ENCODE data around the gene PASK. TPM values are rescaled to one million over a fixed set of nuclear protein-coding genes. Genes with fewer than 3 reads are reported as not detected.

PASK gene
- total and polyA plus RNA-seq, 12 donors, result 0.72 to 8.9 (median 3.6) TPM

DNA sequence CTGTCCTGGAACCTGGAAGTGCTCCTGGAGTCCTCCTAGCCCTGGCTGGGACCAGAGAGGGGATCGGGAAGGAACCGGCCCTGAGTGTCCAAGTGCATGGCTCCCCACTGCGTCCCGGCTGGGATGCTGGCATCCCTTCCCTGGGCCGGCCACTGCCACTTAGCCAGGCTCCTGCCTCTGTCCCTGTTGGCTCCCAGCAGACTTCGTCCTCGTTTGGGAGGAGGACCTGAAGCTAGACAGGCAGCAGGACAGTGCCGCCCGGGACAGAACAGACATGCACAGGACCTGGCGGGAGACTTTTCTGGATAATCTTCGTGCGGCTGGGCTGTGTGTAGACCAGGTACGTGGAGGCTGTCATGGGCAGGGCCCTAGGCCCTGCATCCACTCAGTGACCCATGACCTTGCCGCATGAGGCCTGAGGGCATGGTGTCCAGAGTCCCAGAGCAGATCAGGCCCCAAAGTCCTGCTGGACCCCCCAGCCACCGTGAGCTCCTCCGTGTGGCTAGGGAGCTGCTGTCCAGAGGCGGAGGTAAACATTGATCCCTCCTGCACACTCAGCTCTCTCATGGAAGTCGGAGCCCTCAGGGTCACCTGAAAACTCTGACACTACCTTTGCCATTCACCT lies 46.3 kb upstream of the PASK start:
- Histone ChIP-seq H3K4me3 (no peak overlapping the region), H3K36me3 (replicated peaks in 1 of 2) (no peaks in the 10 kb centered on the region), H3K9me3 (replicated peaks in 1 of 3) (no peaks in the 10 kb centered on the region), H3K4me1 (replicated peaks in 1 of 2) (no peaks in the 10 kb centered on the region), H3K27ac (no peak overlapping the region), H3K27me3 (no peaks in the 10 kb centered on the region)
- WGBS, 4 donors, result 88 to 95% (median 90%) methylated on average over 7 to 18 of the region's 18 CpGs
- TF ChIP-seq POLR2A (IDR thresholded peaks at IDR 0.05), result no peak
- TF ChIP-seq, protein P1, sequence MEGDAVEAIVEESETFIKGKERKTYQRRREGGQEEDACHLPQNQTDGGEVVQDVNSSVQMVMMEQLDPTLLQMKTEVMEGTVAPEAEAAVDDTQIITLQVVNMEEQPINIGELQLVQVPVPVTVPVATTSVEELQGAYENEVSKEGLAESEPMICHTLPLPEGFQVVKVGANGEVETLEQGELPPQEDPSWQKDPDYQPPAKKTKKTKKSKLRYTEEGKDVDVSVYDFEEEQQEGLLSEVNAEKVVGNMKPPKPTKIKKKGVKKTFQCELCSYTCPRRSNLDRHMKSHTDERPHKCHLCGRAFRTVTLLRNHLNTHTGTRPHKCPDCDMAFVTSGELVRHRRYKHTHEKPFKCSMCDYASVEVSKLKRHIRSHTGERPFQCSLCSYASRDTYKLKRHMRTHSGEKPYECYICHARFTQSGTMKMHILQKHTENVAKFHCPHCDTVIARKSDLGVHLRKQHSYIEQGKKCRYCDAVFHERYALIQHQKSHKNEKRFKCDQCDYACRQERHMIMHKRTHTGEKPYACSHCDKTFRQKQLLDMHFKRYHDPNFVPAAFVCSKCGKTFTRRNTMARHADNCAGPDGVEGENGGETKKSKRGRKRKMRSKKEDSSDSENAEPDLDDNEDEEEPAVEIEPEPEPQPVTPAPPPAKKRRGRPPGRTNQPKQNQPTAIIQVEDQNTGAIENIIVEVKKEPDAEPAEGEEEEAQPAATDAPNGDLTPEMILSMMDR (IDR thresholded peaks at IDR 0.05), result no peak
- no peak for DNase-seq
- intact Hi-C loops (cut with DNase I), result no loop called here

- WGBS, 4 donors, result 73 to 83% (median 77%) methylated on average over 9 of the region's 9 CpGs
- H3K4me3 ChIP-seq, result no peak overlapping the region
- no peak for TF ChIP-seq POLR2A (IDR thresholded peaks at IDR 0.05)
- TF ChIP-seq, protein P1 (IDR thresholded peaks at IDR 0.05), result no peak
- no peak for DNase-seq
- H3K9me3 ChIP-seq (replicated peaks in 1 of 3), result no peaks in the 10 kb centered on the region
- H3K27ac ChIP-seq, result no peak overlapping the region
- intact Hi-C loops (cut with DNase I), result no loop called here
- no peaks in the 10 kb centered on the region for H3K36me3 ChIP-seq (replicated peaks in 1 of 2)
- no peaks in the 10 kb centered on the region for H3K4me1 ChIP-seq (replicated peaks in 1 of 2)
- H3K27me3 ChIP-seq, result no peaks in the 10 kb centered on the region
Measured at GRCh38 chr2:241194811-241195210, 45.5 kb upstream of the PASK start.

DNA sequence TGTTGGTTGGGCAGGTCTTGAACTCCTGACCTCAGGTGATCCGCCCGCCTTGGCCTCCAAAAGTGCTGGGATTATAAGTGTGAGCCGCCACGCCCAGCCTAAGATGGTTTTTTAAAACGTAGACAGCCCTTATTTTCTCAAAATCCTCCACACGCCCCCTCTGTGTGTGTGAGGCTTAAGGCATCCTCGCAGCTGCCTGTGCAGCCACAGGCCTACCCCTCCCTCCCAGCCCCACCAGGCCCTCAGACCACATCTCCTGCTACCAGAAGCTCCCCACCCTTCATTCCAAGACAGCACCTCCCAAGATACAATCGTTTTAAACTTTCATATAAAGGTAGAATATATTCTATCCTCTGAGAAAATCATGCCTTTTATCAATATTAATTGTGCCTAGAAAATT lies 44.0 kb upstream of the PASK start:
- Histone ChIP-seq H3K27ac (no peak overlapping the region), H3K4me3 (no peak overlapping the region), H3K36me3 (replicated peaks in 1 of 2) (no peaks in the 10 kb centered on the region), H3K4me1 (replicated peaks in 1 of 2) (no peaks in the 10 kb centered on the region), H3K27me3 (no peaks in the 10 kb centered on the region), H3K9me3 (replicated peaks in 1 of 3) (no peaks in the 10 kb centered on the region)
- intact Hi-C loops (cut with DNase I), result no loop called here
- 79 to 89% (median 85%) methylated on average over 8 of the region's 8 CpGs for WGBS, 4 donors
- DNase-seq, result no peak
- TF ChIP-seq, protein P1 (IDR thresholded peaks at IDR 0.05), result no peak
- no peak for TF ChIP-seq POLR2A (IDR thresholded peaks at IDR 0.05)

DNA sequence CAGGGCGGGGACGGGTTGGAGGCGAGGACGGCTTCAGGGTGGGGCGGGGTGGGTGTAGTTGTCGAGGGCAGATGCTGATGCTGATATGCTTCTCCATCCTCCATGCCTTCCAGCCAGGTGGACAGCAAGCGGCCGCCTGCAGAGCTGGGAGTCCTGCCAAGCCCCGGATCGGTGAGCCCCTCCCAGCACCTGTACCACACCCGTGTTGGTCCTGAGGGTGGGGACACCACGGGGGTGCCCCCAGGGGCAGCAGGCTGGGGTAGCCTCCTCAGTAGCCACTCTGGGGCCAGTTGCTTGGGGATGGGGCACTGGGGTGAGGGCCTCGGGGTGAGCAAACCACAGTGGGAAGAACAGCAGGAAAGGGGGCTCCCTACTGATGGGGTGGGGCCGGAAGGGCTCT lies 41.8 kb upstream of the PASK start:
- TF ChIP-seq POLR2A (IDR thresholded peaks at IDR 0.05), result no peak
- TF ChIP-seq, protein P1 (IDR thresholded peaks at IDR 0.05), result no peak
- DNase-seq, result no peak
- Histone ChIP-seq H3K27ac (no peak overlapping the region), H3K36me3 (replicated peaks in 1 of 2) (no peaks in the 10 kb centered on the region), H3K9me3 (replicated peaks in 1 of 3) (no peaks in the 10 kb centered on the region), H3K4me3 (no peak overlapping the region), H3K27me3 (no peaks in the 10 kb centered on the region), H3K4me1 (replicated peaks in 1 of 2) (no peaks in the 10 kb centered on the region)
- 83 to 86% (median 83%) methylated on average over 1 to 14 of the region's 14 CpGs for WGBS, 4 donors
- intact Hi-C loops (cut with DNase I), result no loop called here
